H1 (cell line): ENCODE data around the gene PITPNC1. TPM values are rescaled to one million over a fixed set of nuclear protein-coding genes. Genes with fewer than 3 reads are reported as not detected.

ENCODE experiments used
- CTCF ChIA-PET: fragments of 300-600 bp; sonication (Branson Sonifier 250); formaldehyde crosslinking; loops from one replicate; lab custom pipeline; 2021; ENCODE audit not compliant: partially characterized antibody; lab: Charles Lee
- POLR2A ChIA-PET: fragments of 300-600 bp; sonication (Branson Sonifier 250); formaldehyde crosslinking; loops from one replicate; lab custom pipeline; 2021; ENCODE audit warnings: inconsistent platforms; ENCODE audit not compliant: partially characterized antibody; lab: Charles Lee
- DNase-seq, 2 experiments: peaks; one replicate each; pipeline versions ENCODE4 v3.0.0 to v3.0.0-alpha.2; 2010 to 2022; ENCODE audit warnings: low spot score in 2 of 2, low read depth in 1 of 2, mixed read lengths in 1 of 2
- FAIRE-seq: peaks from 2 replicates; lab custom pipeline; 2011; peaks lifted over from hg19 to GRCh38; lab: Jason Lieb, UNC
- H2AFZ ChIP-seq: 2 replicates; pipeline ENCODE4 v1.8.1; 2012; ENCODE audit warnings: low read length, inconsistent platforms
- H2AK5ac ChIP-seq: 2 replicates; pipeline ENCODE4 v1.6.1; 2013; ENCODE audit warnings: low read depth, low read length
- H2BK120ac ChIP-seq: replicated peaks from 2 replicates; pipeline ENCODE3; 2013; ENCODE audit warnings: low read depth, low read length, inconsistent platforms
- H2BK12ac ChIP-seq: 2 replicates; pipeline ENCODE4 v1.6.1; 2013; ENCODE audit warnings: low read depth, low read length
- H2BK15ac ChIP-seq: 2 replicates; pipeline ENCODE4 v1.6.1; 2013; ENCODE audit warnings: low read length
- H2BK20ac ChIP-seq: 2 replicates; pipeline ENCODE4 v1.6.1; 2013; ENCODE audit warnings: low read length
- H2BK5ac ChIP-seq: 2 replicates; pipeline ENCODE4 v1.6.1; 2013; ENCODE audit warnings: low read depth, low read length
- H3K14ac ChIP-seq: 2 replicates; pipeline ENCODE4 v1.6.1; 2013; ENCODE audit warnings: inconsistent platforms; ENCODE audit not compliant: insufficient read length
- H3K18ac ChIP-seq: 2 replicates; pipeline ENCODE4 v1.6.1; 2013; ENCODE audit warnings: low read length; ENCODE audit errors: extremely low read depth
- H3K23ac ChIP-seq: 2 replicates; pipeline ENCODE4 v1.6.1; 2013; ENCODE audit warnings: inconsistent platforms; ENCODE audit not compliant: insufficient read length
- H3K23me2 ChIP-seq: 2 replicates; pipeline ENCODE4 v1.6.1; 2013; ENCODE audit warnings: low read depth, low read length
- H3K27ac ChIP-seq: 2 replicates; pipeline ENCODE4 v1.6.1; 2011; ENCODE audit warnings: low read depth, low read length, inconsistent platforms
- H3K27me3 ChIP-seq, 4 experiments: replicated peaks in 1 of 4; 1 replicate in 1 of 4; 2 replicates in 3 of 4; pipeline versions ENCODE4 v1.6.1 to v1.8.1; 2011 to 2013; ENCODE audit warnings: low read length in 3 of 4, mild to moderate bottlenecking in 3 of 4, inconsistent platforms in 2 of 4, mixed read lengths in 2 of 4, moderate library complexity in 1 of 4; ENCODE audit not compliant: control insufficient read depth in 3 of 4, insufficient read depth in 3 of 4; ENCODE audit errors: extremely low read depth in 1 of 4
- H3K36me3 ChIP-seq, 4 experiments: 2 replicates each; pipeline versions ENCODE4 v1.6.1 to v1.8.1; 2011 to 2013; ENCODE audit warnings: mild to moderate bottlenecking in 4 of 4, low read length in 3 of 4, moderate library complexity in 2 of 4, control low read depth in 1 of 4, inconsistent platforms in 1 of 4; ENCODE audit not compliant: insufficient read depth in 4 of 4, control insufficient read depth in 2 of 4
- H3K4ac ChIP-seq: replicated peaks from 2 replicates; pipeline ENCODE3; 2013; ENCODE audit warnings: low read length, low read depth, mixed read lengths, inconsistent platforms; ENCODE audit not compliant: insufficient read length
- H3K4me1 ChIP-seq, 4 experiments: replicated peaks in 1 of 4; 1 replicate in 1 of 4; 2 replicates in 3 of 4; pipeline versions ENCODE4 v1.6.1 to v1.8.1; 2011 to 2013; ENCODE audit warnings: low read length in 3 of 4, inconsistent platforms in 2 of 4, mixed read lengths in 1 of 4; ENCODE audit not compliant: insufficient read depth in 4 of 4, control insufficient read depth in 3 of 4
- H3K4me2 ChIP-seq, 2 experiments: 2 replicates each; pipeline versions ENCODE4 v1.6.1 to v1.8.1; 2011 to 2013; ENCODE audit warnings: low read depth in 2 of 2, low read length in 2 of 2, control low read depth in 1 of 2, inconsistent platforms in 1 of 2, mild to moderate bottlenecking in 1 of 2; ENCODE audit not compliant: insufficient read depth in 1 of 2
- H3K4me3 ChIP-seq, 4 experiments: fragments of 200-600, 300-600 bp in 1 of 4; sonication (generic), shearing (Covaris generic), sonication (Bioruptor Twin) in 1 of 4; 2 replicates each; pipeline versions ENCODE4 v1.5.1 to v1.8.1; 2011 to 2016; ENCODE audit warnings: low read length in 4 of 4, low read depth in 3 of 4, control low read depth in 2 of 4, inconsistent platforms in 2 of 4, mild to moderate bottlenecking in 2 of 4, mixed read lengths in 1 of 4, moderate library complexity in 1 of 4; ENCODE audit not compliant: insufficient read depth in 2 of 4; ENCODE audit errors: extremely low read depth in 1 of 4
- H3K56ac ChIP-seq: replicated peaks from 2 replicates; pipeline ENCODE3; 2013; ENCODE audit warnings: low read depth, mild to moderate bottlenecking, mixed read lengths, low read length, inconsistent platforms; ENCODE audit not compliant: insufficient read length
- H3K79me1 ChIP-seq: 2 replicates; pipeline ENCODE4 v1.6.1; 2013; ENCODE audit warnings: low read depth, low read length, control low read depth
- H3K79me2 ChIP-seq, 2 experiments: 2 replicates each; pipeline versions ENCODE4 v1.6.1 to v1.8.1; 2012 to 2013; ENCODE audit warnings: low read length in 2 of 2, mild to moderate bottlenecking in 2 of 2, inconsistent platforms in 1 of 2; ENCODE audit not compliant: insufficient read depth in 2 of 2, control insufficient read depth in 1 of 2
- H3K9ac ChIP-seq, 4 experiments: replicated peaks in 1 of 4; 1 replicate in 1 of 4; 2 replicates in 3 of 4; pipeline versions ENCODE4 v1.6.1 to v1.8.1; 2011 to 2013; ENCODE audit warnings: low read depth in 3 of 4, low read length in 3 of 4, control low read depth in 2 of 4, mild to moderate bottlenecking in 2 of 4, moderate library complexity in 2 of 4, inconsistent platforms in 1 of 4; ENCODE audit errors: extremely low read depth in 1 of 4
- H3K9me3 ChIP-seq, 2 experiments: 2 replicates each; pipeline versions ENCODE4 v1.6.1 to v1.8.1; 2012 to 2013; ENCODE audit warnings: mild to moderate bottlenecking in 2 of 2, moderate library complexity in 2 of 2, control low read depth in 1 of 2, inconsistent platforms in 1 of 2, low read depth in 1 of 2, low read length in 1 of 2, mixed read lengths in 1 of 2; ENCODE audit not compliant: insufficient read depth in 2 of 2
- H4K20me1 ChIP-seq, 2 experiments: replicated peaks in 1 of 2; 2 replicates each; pipeline versions ENCODE3 to v1.8.1; 2011 to 2013; ENCODE audit warnings: inconsistent platforms in 2 of 2, low read length in 2 of 2, mild to moderate bottlenecking in 1 of 2; ENCODE audit not compliant: insufficient read depth in 2 of 2, control insufficient read depth in 1 of 2
- H4K5ac ChIP-seq: 2 replicates; pipeline ENCODE4 v1.6.1; 2013; ENCODE audit warnings: low read length, low read depth, mixed read lengths, inconsistent platforms; ENCODE audit not compliant: insufficient read length
- H4K8ac ChIP-seq: 2 replicates; pipeline ENCODE4 v1.8.0; 2013; ENCODE audit warnings: mild to moderate bottlenecking, moderate library complexity, low read length, inconsistent platforms; ENCODE audit not compliant: insufficient read depth; ENCODE audit errors: extremely low read depth
- H4K91ac ChIP-seq: replicated peaks from 2 replicates; pipeline ENCODE3; 2013; ENCODE audit warnings: low read length, mixed read lengths, inconsistent platforms; ENCODE audit not compliant: insufficient read length
- ASH2L ChIP-seq: fragments of 200-600, 300-600 bp; sonication (generic); IDR thresholded peaks from one replicate; pipeline ENCODE4 v1.7.1; 2017; ENCODE audit warnings: low read length
- BCL11A ChIP-seq, 2 experiments: IDR thresholded peaks; one replicate each; pipeline ENCODE4 v1.6.1; 2011; ENCODE audit warnings: low read depth in 2 of 2, low read length in 2 of 2, mild to moderate bottlenecking in 2 of 2
- BRCA1 ChIP-seq: IDR thresholded peaks from 2 replicates; pipeline ENCODE4 v1.6.1; 2012; ENCODE audit warnings: low read depth, low read length, improper control_type of control experiment
- CHD2 ChIP-seq: IDR thresholded peaks from 2 replicates; pipeline ENCODE4 v1.6.1; 2012; ENCODE audit warnings: low read length, improper control_type of control experiment
- CTBP2 ChIP-seq: IDR thresholded peaks from 2 replicates; pipeline ENCODE4 v1.7.0; 2011; ENCODE audit warnings: borderline replicate concordance, mild to moderate bottlenecking, moderate library complexity, mixed read lengths, low read length; ENCODE audit not compliant: insufficient read depth, insufficient read length
- EP300 ChIP-seq, 2 experiments: IDR thresholded peaks; 1 replicate in 1 of 2; 2 replicates in 1 of 2; pipeline ENCODE4 v1.6.1; 2011 to 2012; ENCODE audit warnings: low read depth in 2 of 2, low read length in 2 of 2, mild to moderate bottlenecking in 2 of 2, borderline replicate concordance in 1 of 2, inconsistent platforms in 1 of 2, moderate library complexity in 1 of 2
- FOSL1 ChIP-seq: IDR thresholded peaks from 2 replicates; pipeline ENCODE4 v1.6.1; 2011; ENCODE audit warnings: mild to moderate bottlenecking, low read depth, low read length, moderate library complexity; ENCODE audit not compliant: insufficient read depth
- JUND ChIP-seq: IDR thresholded peaks from 2 replicates; pipeline ENCODE4 v1.6.1; 2011; ENCODE audit warnings: mild to moderate bottlenecking, improper control_type of control experiment, low read length
- POLR2A ChIP-seq, 2 experiments: IDR thresholded peaks; 1 replicate in 1 of 2; 2 replicates in 1 of 2; pipeline ENCODE4 v1.6.1; 2011; ENCODE audit warnings: low read depth in 2 of 2, low read length in 2 of 2, mild to moderate bottlenecking in 2 of 2; ENCODE audit errors: control extremely low read depth in 1 of 2
- POU5F1 ChIP-seq: IDR thresholded peaks from 2 replicates; pipeline ENCODE4 v1.6.1; 2011; ENCODE audit warnings: low read depth, mild to moderate bottlenecking, low read length, moderate library complexity
- TEAD4 ChIP-seq: IDR thresholded peaks from 2 replicates; pipeline ENCODE4 v1.6.1; 2012; ENCODE audit warnings: low read depth, low read length, inconsistent platforms, mixed read lengths
- USF2 ChIP-seq: IDR thresholded peaks from 2 replicates; pipeline ENCODE4 v1.6.1; 2011; ENCODE audit warnings: low read length, improper control_type of control experiment
- WGBS, 2 experiments: shearing (Covaris generic) in 1 of 2; methylation state at CpG; one replicate each; pipeline versions ENCODE4 v1.1.6 to v1.1.7; 2013 to 2015; ENCODE audit warnings: low lambda C conversion rate in 2 of 2, mixed read lengths in 2 of 2, inconsistent platforms in 1 of 2, low coverage in 1 of 2, missing lambda C conversion rate in 1 of 2; ENCODE audit not compliant: insufficient replicate concordance in 2 of 2, insufficient coverage in 1 of 2, insufficient read length in 1 of 2; ENCODE audit errors: extremely low coverage in 1 of 2, missing lambda C conversion rate in 1 of 2; 5-methylcytosine and 5-hydroxymethylcytosine counted together
- polyA plus RNA-seq, 7 experiments: library from polyadenylated mRNA; depleted of rRNA in 3 of 7; stranded (reverse) in 5 of 7; unstranded in 2 of 7; fragments of >200 nt in 5 of 7; fragments of 200-250 nt in 2 of 7; gene quantifications; 1 replicate in 5 of 7; 2 replicates in 1 of 7; 4 replicates in 1 of 7; pipeline versions ENCODE4 v1.2.1 to v1.2.3, GENCODE V29; 2011 to 2013; ENCODE audit warnings: missing spikeins in 2 of 7, mixed read lengths in 2 of 7
- total RNA-seq: library from RNA; stranded (reverse); fragmentation: NEBNext Ultra II Directional; extraction: Animal tissue kit (Norgen Biotek cat#: 25700); gene quantifications from 2 replicates; pipeline ENCODE4 v1.2.1, GENCODE V29; 2021

The PITPNC1 gene
- total and polyA plus RNA-seq, 2 of the 8 experiments (the other 6 are each of a cell fraction or from before 2014, with no cell fraction given) = 17.6 to 54.7 TPM

- FAIRE-seq = no peak
- TF ChIP-seq BCL11A (IDR thresholded peaks at IDR 0.05; ENCODE audit: low read depth in 2 of 2, low read length in 2 of 2) (no peak), CTBP2 (no peak), ASH2L (no peak), FOSL1 (no peak), POU5F1 (no peak), TEAD4 (no peak), POLR2A (IDR thresholded peaks at IDR 0.05; ENCODE audit: control extremely low read depth in 1 of 2, low read depth in 2 of 2, low read length in 2 of 2) (no peak), BRCA1 (no peak), CHD2 (no peak), JUND (no peak), EP300 (IDR thresholded peaks at IDR 0.05; ENCODE audit: borderline replicate concordance in 1 of 2, low read depth in 2 of 2, low read length in 2 of 2) (no peak), USF2 (no peak)
Observed at GRCh38 chr17:67484261-67484660, 107.2 kb downstream of the PITPNC1 start.

More at GRCh38 chr17:67484261-67484660, 107.2 kb downstream of the PITPNC1 start:
- Histone ChIP-seq H3K23ac (no peak overlapping the region), H2BK20ac (no peak overlapping the region), H3K4me1 (peaks cover 0 to under 1% (median 0%) of the 10 kb centered on the region in 4 experiments; a peak in 1 of 7 replicates), H2BK5ac (no peak overlapping the region), H3K14ac (no peak overlapping the region), H3K4me3 (no peak overlapping the region), H3K9ac (no peak overlapping the region), H3K56ac (no peak overlapping the region), H3K27ac (no peak overlapping the region), H3K9me3 (no peaks in the 10 kb centered on the region), H3K23me2 (no peaks in the 10 kb centered on the region), H3K79me1 (peaks cover 6% of the 10 kb centered on the region; the same call in 1 of the 2 replicates), H2BK12ac (no peak overlapping the region), H3K36me3 (no peaks in the 10 kb centered on the region), H3K18ac (no peak overlapping the region), H4K8ac (no peak overlapping the region), H3K4me2 (no peak overlapping the region), H4K91ac (no peak overlapping the region), H2BK15ac (no peak overlapping the region), H3K79me2 (peaks cover 0 to 69% of the 10 kb centered on the region in 2 experiments; a peak in 3 of 4 replicates), H2AK5ac (no peak overlapping the region), H4K20me1 (no peaks in the 10 kb centered on the region), H2BK120ac (no peak overlapping the region), H2AFZ (no peak overlapping the region), H4K5ac (no peak overlapping the region), H3K4ac (no peak overlapping the region), H3K27me3 (no peaks in the 10 kb centered on the region)
- no peak for DNase-seq
- ChIA-PET CTCF (interaction anchor here (0.9 to 5.1 kb wide), 3 partner anchors 8 to 118 kb away, joined by 3 to 27 read pairs (median 3); no protein-coding TSS in a partner anchor), POLR2A (interaction anchor here (0.7 kb wide), 1 partner anchor 9 kb away, joined by 3 read pairs; no protein-coding TSS in a partner anchor)
- 95% methylated on average over 4 of the region's 4 CpGs; no CpG with 5 or more reads in 1 of the 2 experiments for WGBS, 2 experiments
